Measurements from ENCODE around the gene EGFR.

Gene EGFR

DNA sequence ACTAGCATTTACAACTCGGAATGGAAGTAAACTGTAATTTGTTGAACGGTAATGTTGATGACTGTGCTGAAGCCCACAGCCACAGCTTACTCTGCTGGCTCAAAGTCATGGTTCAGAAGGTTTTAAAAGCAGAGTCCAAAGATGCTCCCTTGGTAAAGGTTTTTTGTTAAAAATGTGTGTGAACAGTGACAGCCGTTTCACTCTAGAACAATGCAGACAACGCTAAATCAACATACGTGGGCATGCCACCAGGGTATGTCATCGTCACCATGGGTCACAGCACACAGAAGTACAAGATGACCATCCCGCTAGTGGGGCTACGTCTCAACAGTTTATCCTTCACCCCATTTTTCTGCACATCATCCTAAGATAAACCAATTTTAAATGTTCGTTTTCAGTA lies 239.8 kb downstream of the EGFR start:
- DNase-seq: no peak

DNA sequence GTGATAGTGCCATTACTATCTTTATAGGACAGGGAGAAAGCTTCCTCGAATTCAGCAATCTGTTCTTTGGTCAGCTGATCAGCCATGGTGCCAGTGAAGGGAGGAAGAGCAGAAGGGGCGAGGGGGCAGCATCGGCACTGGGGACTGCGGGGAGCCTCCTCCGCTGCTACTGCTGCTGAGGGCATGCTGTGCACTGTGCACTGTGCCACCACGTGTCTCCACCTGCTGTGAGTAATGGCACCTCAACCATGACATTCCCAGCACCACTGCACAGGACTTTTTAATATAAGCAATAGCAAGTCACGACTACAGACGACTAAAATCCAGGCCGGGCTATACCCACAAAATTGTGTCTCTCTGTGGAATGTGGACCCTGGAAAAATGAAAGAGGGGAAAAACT lies 241.4 kb downstream of the EGFR start:
- DNase-seq: no peak

GRCh38 chr7:55260676-55261385 lies 242.0 kb downstream of the EGFR start:
- no peak for DNase-seq

All from CD4-positive, alpha-beta T cell treated with Interleukin-15 for 1 hour (primary cell).